Activated CD4-positive, alpha-beta T cell treated with anti-CD3 and anti-CD28 coated beads for 36 hours (primary cell): ENCODE data around the gene GCHFR. TPM values are rescaled to one million over a fixed set of nuclear protein-coding genes. Genes with fewer than 3 reads are reported as not detected.

Source experiments
- ATAC-seq: fragments of 200-7000 bp; cut with Tn5 transposase; one replicate; pipeline ENCODE4 v1.10.0; 2021; ENCODE audit warnings: mild to moderate bottlenecking, moderate library complexity
- CTCF ChIA-PET: fragments of 350-600 bp; sonication (Branson Sonifier 250); formaldehyde crosslinking; loops from one replicate; lab custom pipeline; 2021; ENCODE audit warnings: antibody characterized with exemption; lab: Charles Lee
- POLR2A ChIA-PET: fragments of 350-600 bp; sonication (Branson Sonifier 250); formaldehyde crosslinking; loops from one replicate; lab custom pipeline; 2021; ENCODE audit warnings: antibody characterized with exemption, inconsistent platforms; lab: Charles Lee
- DNase-seq: peaks from one replicate; pipeline ENCODE4 v3.0.0-alpha.2; 2020
- H3K27ac Mint-ChIP-seq: one replicate; pipeline ENCODE4 v1.8.0; 2021; ENCODE audit warnings: mixed read lengths
- H3K27me3 Mint-ChIP-seq: one replicate; pipeline ENCODE4 v1.8.0; 2021; ENCODE audit warnings: mixed read lengths
- H3K36me3 Mint-ChIP-seq: one replicate; pipeline ENCODE4 v1.8.0; 2021; ENCODE audit warnings: low read depth, mixed read lengths
- H3K4me1 Mint-ChIP-seq: one replicate; pipeline ENCODE4 v1.8.0; 2021; ENCODE audit warnings: mixed read lengths
- H3K4me3 Mint-ChIP-seq: one replicate; pipeline ENCODE4 v1.8.0; 2021; ENCODE audit warnings: mild to moderate bottlenecking, moderate library complexity, mixed read lengths
- H3K9me3 Mint-ChIP-seq: one replicate; pipeline ENCODE4 v1.8.0; 2021; ENCODE audit warnings: low read depth, mixed read lengths
- intact Hi-C, 2 experiments: fragments of 100-400 bp; cut with DNase I in 1 of 2; cut with micrococcal nuclease in 1 of 2; formaldehyde crosslinking; loops; one replicate each; pipeline versions ENCODE4 v1.14.2 to v1.15.1; 2022 to 2024; cut with DNase I, micrococcal nuclease
- total RNA-seq, 2 experiments: library from RNA; stranded (reverse); gene quantifications; one replicate each; pipeline ENCODE4 v1.2.3, GENCODE V29; 2021

GCHFR gene
- total RNA-seq, 2 experiments from 2014 or later = 32.8 to 41.1 TPM

- H3K27ac Mint-ChIP-seq = no peak overlapping the region
- POLR2A ChIA-PET = no interaction called here
- intact Hi-C loops = no loop called here
- CTCF ChIA-PET = interaction anchor here (1.0 kb wide), 1 partner anchor 21 kb away, joined by 5 read pairs; no protein-coding TSS in a partner anchor
- no peaks in the 10 kb centered on the region for H3K9me3 Mint-ChIP-seq
- no peaks in the 10 kb centered on the region for H3K27me3 Mint-ChIP-seq
- H3K36me3 Mint-ChIP-seq = peaks cover 13% of the 10 kb centered on the region
- peaks cover 37% of the 10 kb centered on the region for H3K4me1 Mint-ChIP-seq
- no peak for ATAC-seq
- DNase-seq = no peak
- no peak overlapping the region for H3K4me3 Mint-ChIP-seq
Measured at GRCh38 chr15:40790718-40791117, 26.9 kb downstream of the GCHFR start.

DNA sequence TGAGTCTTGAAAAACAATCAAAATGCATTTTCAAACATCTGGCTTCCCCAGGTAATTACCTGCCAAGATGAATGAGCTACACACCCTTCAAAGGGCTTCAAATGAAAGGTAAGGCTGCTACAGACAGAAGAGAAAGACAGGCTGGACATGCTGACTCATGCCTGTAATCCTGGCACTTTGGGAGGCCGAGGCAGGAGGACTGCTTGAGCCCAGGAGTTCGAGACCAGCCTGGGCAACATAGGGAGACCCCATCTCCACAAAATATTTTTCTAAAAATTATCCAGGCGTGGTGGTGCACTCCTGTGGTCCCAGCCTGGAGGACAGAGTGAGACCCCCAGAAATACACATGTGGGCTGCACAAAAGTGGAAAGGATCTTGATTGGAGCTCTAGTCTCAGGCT is 28.5 kb downstream of the GCHFR start:
- Mint-ChIP-seq H3K27ac (no peak overlapping the region), H3K4me3 (no peak overlapping the region), H3K36me3 (peaks cover 13% of the 10 kb centered on the region), H3K9me3 (no peaks in the 10 kb centered on the region), H3K4me1 (peaks cover 30% of the 10 kb centered on the region), H3K27me3 (no peaks in the 10 kb centered on the region)
- DNase-seq = no peak
- intact Hi-C loops = no loop called here
- no peak for ATAC-seq
- ChIA-PET CTCF (interaction anchor here (0.7 to 1.5 kb wide), 7 partner anchors 10 to 902 kb away, joined by 3 to 5 read pairs (median 3); no protein-coding TSS in a partner anchor), POLR2A (interaction anchor here (0.6 kb wide), 1 partner anchor 51 kb away, joined by 3 read pairs; no protein-coding TSS in a partner anchor)

DNA sequence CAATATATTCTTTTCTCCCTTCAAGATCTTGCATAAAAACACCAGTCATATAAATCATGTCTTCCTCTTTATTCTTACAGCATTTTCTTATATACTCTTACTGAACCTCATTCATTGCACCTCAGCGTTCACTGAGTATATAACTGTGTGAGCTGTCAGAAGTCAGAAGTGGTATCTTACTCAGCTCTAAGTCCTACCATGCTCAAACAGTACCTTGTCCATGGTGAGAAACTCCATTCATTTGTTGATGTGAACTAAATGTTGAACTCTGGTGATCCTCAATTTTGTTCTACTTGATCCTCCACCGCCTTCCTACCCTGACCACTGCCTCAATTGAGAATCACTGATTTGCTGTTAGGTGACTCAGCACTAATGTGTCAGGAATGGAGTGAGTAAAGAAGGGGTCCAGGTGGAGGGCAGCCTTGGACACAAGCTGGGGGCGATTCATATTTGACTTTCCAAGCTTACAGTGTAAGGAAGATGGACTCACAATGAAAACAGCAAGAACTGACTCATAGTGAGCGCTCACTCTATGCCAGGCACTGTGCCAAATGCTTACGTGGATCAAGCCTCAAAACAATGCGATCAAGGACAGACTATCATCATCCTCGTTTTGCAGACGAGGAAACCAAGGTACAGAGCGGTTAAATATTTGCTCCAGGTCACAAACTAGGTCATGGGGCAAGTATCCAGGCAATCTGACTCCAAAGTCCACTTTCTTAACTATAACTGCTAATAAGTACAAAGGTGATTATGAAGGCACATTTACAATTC is 29.5 kb downstream of the GCHFR start:
- H3K9me3 Mint-ChIP-seq = no peaks in the 10 kb centered on the region

DNA sequence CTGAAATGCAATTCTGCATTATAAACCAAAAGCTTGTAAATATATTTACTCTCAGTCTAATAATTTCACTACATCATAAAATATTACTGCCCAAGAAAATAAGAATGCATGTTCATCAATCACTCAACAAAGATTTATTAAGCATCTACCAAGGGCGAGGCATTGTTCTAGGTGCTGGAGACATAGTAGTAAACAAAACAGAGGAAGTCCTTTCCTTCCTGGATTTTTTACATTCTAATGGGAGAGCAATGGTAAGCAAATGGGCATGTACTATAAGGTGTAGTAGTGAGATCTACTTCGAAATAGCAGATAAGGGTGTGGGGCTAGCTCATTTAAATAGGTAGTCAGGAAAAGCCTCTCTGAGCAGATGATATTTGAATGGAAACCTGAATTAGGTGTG is 32.2 kb downstream of the GCHFR start:
- no peaks in the 10 kb centered on the region for H3K9me3 Mint-ChIP-seq
- ChIA-PET POLR2A (no interaction called here), CTCF (interaction anchor here (0.8 to 1.6 kb wide), 4 partner anchors 11 to 130 kb away, joined by 3 to 5 read pairs (median 4); no protein-coding TSS in a partner anchor)
- ATAC-seq (no peak), DNase-seq (no peak)
- H3K36me3 Mint-ChIP-seq = peaks cover 26% of the 10 kb centered on the region
- intact Hi-C loops = no loop called here
- H3K4me3 Mint-ChIP-seq = no peak overlapping the region
- H3K27me3 Mint-ChIP-seq = no peaks in the 10 kb centered on the region
- H3K4me1 Mint-ChIP-seq = peaks cover 40% of the 10 kb centered on the region
- H3K27ac Mint-ChIP-seq = no peak overlapping the region

More for the DNA sequence above, 29.5 kb downstream of the GCHFR start:
- ChIA-PET POLR2A (no interaction called here), CTCF (interaction anchor here (0.5 to 1.5 kb wide), 4 partner anchors 11 to 901 kb away, joined by 3 to 5 read pairs (median 3); no protein-coding TSS in a partner anchor)
- peaks cover 20% of the 10 kb centered on the region for H3K36me3 Mint-ChIP-seq
- H3K27ac Mint-ChIP-seq = peak overlapping the region; percentile 38
- no peak overlapping the region for H3K4me3 Mint-ChIP-seq
- intact Hi-C loops = no loop called here
- ATAC-seq = peak; percentile 79
- no peaks in the 10 kb centered on the region for H3K27me3 Mint-ChIP-seq
- peaks cover 29% of the 10 kb centered on the region for H3K4me1 Mint-ChIP-seq
- DNase-seq = peak; percentile 74

DNA sequence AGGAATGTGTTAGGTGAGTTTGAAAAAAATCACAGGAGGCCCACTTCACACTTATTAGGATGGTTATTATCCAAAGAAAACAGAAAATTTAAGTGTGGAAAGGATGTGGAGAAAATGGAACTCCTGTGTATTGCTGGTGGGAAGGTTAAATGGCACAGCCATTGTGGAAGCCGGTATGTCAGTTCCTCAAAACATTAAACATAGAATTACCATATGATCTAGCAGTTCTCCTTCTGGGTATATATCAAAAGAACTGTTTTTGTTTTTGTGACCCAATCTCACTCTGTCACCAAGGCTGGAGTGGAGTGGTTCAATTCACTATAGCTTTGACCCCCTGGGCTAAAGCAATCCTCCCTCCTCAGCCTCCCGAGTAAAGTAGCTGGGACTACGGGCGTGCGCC is 32.6 kb downstream of the GCHFR start:
- Mint-ChIP-seq H3K4me1 (peaks cover 42% of the 10 kb centered on the region), H3K36me3 (peaks cover 29% of the 10 kb centered on the region), H3K27ac (no peak overlapping the region), H3K27me3 (no peaks in the 10 kb centered on the region), H3K9me3 (no peaks in the 10 kb centered on the region), H3K4me3 (no peak overlapping the region)
- DNase-seq (no peak), ATAC-seq (no peak)
- POLR2A ChIA-PET = no interaction called here
- CTCF ChIA-PET = interaction anchor here (0.6 to 1.3 kb wide), 5 partner anchors 9 to 131 kb away, joined by 3 to 5 read pairs (median 3); no protein-coding TSS in a partner anchor
- intact Hi-C loops = no loop called here

DNA sequence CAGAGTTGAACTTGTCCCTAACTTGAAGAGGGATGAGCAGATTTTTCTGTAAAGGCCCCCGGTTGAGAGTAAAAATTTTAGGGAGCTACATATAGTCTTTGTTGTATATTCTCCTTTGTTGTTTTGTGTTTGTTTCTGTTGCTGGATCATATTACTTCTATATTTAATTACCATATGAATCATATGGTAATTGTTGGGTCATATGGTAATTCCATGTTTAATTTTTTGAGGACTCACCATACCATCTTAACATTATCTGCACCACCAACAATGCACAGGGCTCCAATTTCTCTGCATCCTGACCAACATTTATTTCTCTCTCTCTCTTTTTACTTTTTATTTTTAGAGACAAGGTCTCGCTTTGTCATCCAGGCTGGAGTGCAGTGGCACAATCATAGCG is 35.7 kb downstream of the GCHFR start:
- Mint-ChIP-seq H3K27me3 (no peaks in the 10 kb centered on the region), H3K4me1 (peaks cover 35% of the 10 kb centered on the region), H3K36me3 (peaks cover 26% of the 10 kb centered on the region), H3K9me3 (no peaks in the 10 kb centered on the region), H3K27ac (no peak overlapping the region), H3K4me3 (no peak overlapping the region)
- DNase-seq = no peak
- ChIA-PET POLR2A (no interaction called here), CTCF (interaction anchor here (0.7 to 0.9 kb wide), 2 partner anchors 15 to 58 kb away, joined by 3 read pairs; no protein-coding TSS in a partner anchor)
- ATAC-seq = no peak
- intact Hi-C loops = no loop called here

GRCh38 chr15:40803076-40803475 is 39.2 kb downstream of the GCHFR start:
- ChIA-PET CTCF (interaction anchor here (0.6 to 1.6 kb wide), 4 partner anchors 13 to 358 kb away, joined by 3 to 4 read pairs (median 3); no protein-coding TSS in a partner anchor), POLR2A (no interaction called here)
- peaks cover 30% of the 10 kb centered on the region for H3K4me1 Mint-ChIP-seq
- H3K9me3 Mint-ChIP-seq = no peaks in the 10 kb centered on the region
- intact Hi-C loops = no loop called here
- H3K36me3 Mint-ChIP-seq = peaks cover 24% of the 10 kb centered on the region
- H3K4me3 Mint-ChIP-seq = no peak overlapping the region
- no peak overlapping the region for H3K27ac Mint-ChIP-seq
- no peaks in the 10 kb centered on the region for H3K27me3 Mint-ChIP-seq
- ATAC-seq = no peak
- no peak for DNase-seq

DNA sequence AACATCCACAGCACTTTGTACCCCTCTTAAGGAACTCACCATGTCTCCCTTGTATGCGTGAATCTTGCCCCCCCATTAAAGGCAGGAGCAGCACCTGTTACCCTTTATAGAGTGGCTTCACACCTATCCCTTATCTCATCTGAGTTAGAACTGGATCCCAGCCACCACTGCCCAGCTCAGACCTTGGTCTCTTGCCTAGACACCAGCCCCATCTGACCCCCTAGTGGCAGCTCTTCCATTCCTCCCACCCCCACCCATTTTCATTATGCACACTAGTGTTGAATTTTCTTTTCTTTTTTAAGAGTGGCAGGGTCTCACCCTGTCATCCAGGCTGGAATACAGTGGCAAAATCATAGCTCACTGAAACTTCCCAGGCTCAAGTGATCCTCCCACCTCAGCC is 39.8 kb downstream of the GCHFR start:
- Mint-ChIP-seq H3K27me3 (no peaks in the 10 kb centered on the region), H3K4me1 (peaks cover 30% of the 10 kb centered on the region), H3K27ac (no peak overlapping the region), H3K4me3 (no peak overlapping the region), H3K36me3 (peaks cover 23% of the 10 kb centered on the region), H3K9me3 (no peaks in the 10 kb centered on the region)
- no peak for DNase-seq
- POLR2A ChIA-PET = interaction anchor here (0.7 kb wide), 1 partner anchor 239 kb away, joined by 4 read pairs; no protein-coding TSS in a partner anchor
- CTCF ChIA-PET = interaction anchor here (0.6 to 1.6 kb wide), 2 partner anchors 12 to 19 kb away, joined by 3 read pairs; no protein-coding TSS in a partner anchor
- intact Hi-C loops = no loop called here
- ATAC-seq = no peak

DNA sequence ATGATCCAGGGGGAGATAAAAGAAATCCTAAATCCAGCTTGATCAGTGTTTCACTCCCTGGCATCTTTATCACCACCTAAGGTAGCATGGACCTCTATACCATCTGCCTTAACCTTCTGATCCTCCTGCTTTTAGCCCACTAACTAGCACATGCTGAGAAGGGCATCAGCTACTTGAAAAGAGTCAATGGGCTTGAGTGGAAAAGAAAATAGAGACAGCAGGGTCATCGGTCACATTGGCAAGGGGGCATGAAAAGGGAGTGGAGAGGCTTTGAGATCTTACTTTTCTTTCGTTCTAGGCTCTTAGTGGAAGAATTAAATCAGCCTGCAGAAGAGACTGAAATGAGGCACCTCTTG is 42.8 kb downstream of the GCHFR start:
- Mint-ChIP-seq H3K4me3 (peak overlapping the region; percentile 91), H3K27me3 (no peaks in the 10 kb centered on the region), H3K4me1 (peaks cover 22% of the 10 kb centered on the region), H3K9me3 (no peaks in the 10 kb centered on the region), H3K36me3 (peaks cover 21% of the 10 kb centered on the region), H3K27ac (peak overlapping the region; percentile 96)
- ChIA-PET POLR2A (interaction anchor here (0.7 to 0.8 kb wide), 2 partner anchors 63 to 242 kb away, joined by 3 read pairs; no protein-coding TSS in a partner anchor), CTCF (interaction anchor here (0.7 to 2.5 kb wide), 6 partner anchors 19 to 128 kb away, joined by 3 to 10 read pairs (median 6); partner anchors contain the start of gene VPS18)
- no peak for DNase-seq
- intact Hi-C loops = loop anchor here (1.0 to 2.0 kb wide), 21 partner anchors 38 to 854 kb away; partner anchors contain the start of genes GCHFR (in 2 of the 2), INO80 (in 2 of the 2), RMDN3 (in 2 of the 2) and VPS18 (in 2 of the 2)
- no peak for ATAC-seq

DNA sequence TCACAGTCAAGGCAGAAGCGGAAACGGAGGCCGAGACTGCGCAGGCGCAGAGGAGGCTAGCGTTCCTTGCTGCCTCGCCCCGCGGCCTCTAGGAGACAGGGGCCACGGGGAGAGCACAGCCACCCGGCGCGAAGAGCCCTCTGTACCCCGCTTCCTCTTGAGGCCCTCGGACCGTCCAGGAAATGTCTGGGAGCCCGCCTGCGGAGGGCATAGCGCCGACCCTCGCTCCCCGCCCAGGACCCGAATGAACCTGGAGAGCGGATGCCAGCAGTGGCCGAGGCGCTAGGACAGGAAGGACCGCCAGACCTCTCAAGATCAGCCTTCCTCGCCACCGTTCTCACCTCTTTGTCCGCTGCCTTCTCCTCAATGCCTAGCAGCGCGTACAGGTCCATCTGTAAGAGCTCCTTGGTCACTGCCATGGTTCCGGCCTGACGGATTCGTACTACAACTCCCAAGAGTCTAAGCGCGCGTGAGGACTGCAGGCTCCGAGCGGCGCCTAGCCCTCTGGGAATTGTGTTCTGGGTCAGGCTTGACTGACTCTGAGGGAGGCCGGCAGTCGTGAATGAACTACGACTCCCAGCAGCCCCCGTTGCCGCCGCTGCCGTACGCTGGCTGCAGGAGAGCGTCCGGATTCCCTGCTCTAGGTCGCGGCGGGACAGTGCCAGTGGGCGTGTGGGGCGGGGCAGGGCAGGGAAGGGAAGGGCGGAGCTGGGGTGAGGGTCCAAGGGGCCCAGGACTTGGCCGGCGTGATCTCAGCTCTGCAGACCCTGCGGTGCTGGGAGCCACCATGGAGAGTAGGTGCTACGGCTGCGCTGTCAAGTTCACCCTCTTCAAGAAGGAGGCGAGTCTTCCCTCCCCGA is 43.4 kb downstream of the GCHFR start, which contains the start of the genes DNAJC17 and ZFYVE19:
DNAJC17 (minus strand) TSS at position 446 of the 860 bp plus-strand sequence; CDS start at position 419, 27 bp downstream.
ZFYVE19 (plus strand) TSS at position 62 of the 860 bp plus-strand sequence; CDS start at position 563, 501 bp downstream.
- POLR2A ChIA-PET = interaction anchor here (0.7 to 1.0 kb wide), 3 partner anchors 9 to 243 kb away, joined by 3 read pairs; no protein-coding TSS in a partner anchor
- peak; percentile 97 for DNase-seq

More for the DNA sequence above, 43.4 kb downstream of the GCHFR start, which contains the start of the genes DNAJC17 and ZFYVE19:
- peaks cover 20% of the 10 kb centered on the region for H3K36me3 Mint-ChIP-seq
- H3K4me1 Mint-ChIP-seq = peaks cover 19% of the 10 kb centered on the region
- peak within 1 kb of the TSS; percentile 96 for H3K27ac Mint-ChIP-seq
- CTCF ChIA-PET = interaction anchor here (0.7 to 2.5 kb wide), 7 partner anchors 19 to 129 kb away, joined by 3 to 10 read pairs (median 4); partner anchors contain the start of gene VPS18
- peak; percentile 98 for ATAC-seq
- intact Hi-C loops = loop anchor here (1.0 to 2.0 kb wide), 21 partner anchors 37 to 853 kb away; partner anchors contain the start of genes GCHFR (in 2 of the 2), INO80 (in 2 of the 2), RMDN3 (in 2 of the 2) and VPS18 (in 2 of the 2)
- no peaks in the 10 kb centered on the region for H3K27me3 Mint-ChIP-seq
- H3K4me3 Mint-ChIP-seq = peak within 1 kb of the TSS; percentile 91
- no peaks in the 10 kb centered on the region for H3K9me3 Mint-ChIP-seq
